ENCODE results near the gene TPD52L1.

Gene TPD52L1

GRCh38 chr6:125175466-125176048, 22.0 kb downstream of the TPD52L1 start:
- ChIA-PET POLR2A (ENCODE audit: low non-redundant PET) (no interaction called here), CTCF (interaction anchor here (0.6 to 0.7 kb wide), 2 partner anchors 82 to 207 kb away, joined by 3 read pairs; no protein-coding TSS in a partner anchor)
- H3K27ac ChIP-seq, result no peak overlapping the region
- DNase-seq (ENCODE audit: low spot score), result no peak
- no peak for TF ChIP-seq CTCF (conservative IDR thresholded peaks at IDR 0.05; ENCODE audit: low read depth)

- no peak for TF ChIP-seq CTCF (conservative IDR thresholded peaks at IDR 0.05; ENCODE audit: low read depth)
- H3K27ac ChIP-seq, result no peak overlapping the region
- POLR2A ChIA-PET (ENCODE audit: low non-redundant PET), result interaction anchor here (0.6 kb wide), 1 partner anchor 18 kb away, joined by 3 read pairs; no protein-coding TSS in a partner anchor
- no peak for DNase-seq (ENCODE audit: low spot score)
- CTCF ChIA-PET, result interaction anchor here (0.6 kb wide), 1 partner anchor 477 kb away, joined by 3 read pairs; no protein-coding TSS in a partner anchor
These were observed 28.9 kb downstream of the TPD52L1 start for GRCh38 chr6:125182237-125183008.

- no peak overlapping the region for H3K27ac ChIP-seq
- no peak for DNase-seq (ENCODE audit: low spot score)
- ChIA-PET CTCF (interaction anchor here (0.7 kb wide), 1 partner anchor 9 kb away, joined by 3 read pairs; no protein-coding TSS in a partner anchor), POLR2A (ENCODE audit: low non-redundant PET) (no interaction called here)
- no peak for TF ChIP-seq CTCF (conservative IDR thresholded peaks at IDR 0.05; ENCODE audit: low read depth)
These were observed 29.8 kb downstream of the TPD52L1 start for GRCh38 chr6:125183391-125183790.

- no peak for DNase-seq (ENCODE audit: low spot score)
- CTCF ChIA-PET, result no interaction called here
- POLR2A ChIA-PET (ENCODE audit: low non-redundant PET), result no interaction called here
- no peak overlapping the region for H3K27ac ChIP-seq
- TF ChIP-seq CTCF (conservative IDR thresholded peaks at IDR 0.05; ENCODE audit: low read depth), result no peak
These were observed 34.5 kb downstream of the TPD52L1 start for GRCh38 chr6:125188037-125188436.

- TF ChIP-seq CTCF (conservative IDR thresholded peaks at IDR 0.05; ENCODE audit: low read depth), result no peak
- CTCF ChIA-PET, result interaction anchor here (0.6 kb wide), 1 partner anchor 12 kb away, joined by 4 read pairs; no protein-coding TSS in a partner anchor
- DNase-seq (ENCODE audit: low spot score), result no peak
- POLR2A ChIA-PET (ENCODE audit: low non-redundant PET), result no interaction called here
- no peak overlapping the region for H3K27ac ChIP-seq
These were observed 35.1 kb downstream of the TPD52L1 start for GRCh38 chr6:125188594-125189203.

- no peak for TF ChIP-seq CTCF (conservative IDR thresholded peaks at IDR 0.05; ENCODE audit: low read depth)
- CTCF ChIA-PET, result interaction anchor here (0.9 kb wide), 1 partner anchor 321 kb away, joined by 3 read pairs; no protein-coding TSS in a partner anchor
- DNase-seq (ENCODE audit: low spot score), result no peak
- no peak overlapping the region for H3K27ac ChIP-seq
- POLR2A ChIA-PET (ENCODE audit: low non-redundant PET), result no interaction called here
These were observed 35.9 kb downstream of the TPD52L1 start for GRCh38 chr6:125189494-125189893.

Data from RWPE1 (cell line).